ENCODE data around the gene PGLYRP1.

PGLYRP1 gene

GRCh38 chr19:46022431-46023310, at the start of gene PGLYRP1:
Gene PGLYRP1, minus strand, starts transcription at chr19:46023053. Its CDS starts 32 bp downstream, at chr19:46023021.
- DNase-seq (ENCODE audit: low read depth), result no peak

GRCh38 chr19:46069806-46070341, 47.0 kb upstream of the PGLYRP1 start:
- DNase-seq (ENCODE audit: low read depth), result no peak

- no peak for DNase-seq (ENCODE audit: low read depth)
Measured at GRCh38 chr19:46068345-46069258, 45.7 kb upstream of the PGLYRP1 start.

GRCh38 chr19:46067691-46068090, 44.8 kb upstream of the PGLYRP1 start:
- DNase-seq (ENCODE audit: low read depth), result no peak

GRCh38 chr19:46066471-46066870, 43.6 kb upstream of the PGLYRP1 start:
- no peak for DNase-seq (ENCODE audit: low read depth)

- DNase-seq (ENCODE audit: low read depth), result no peak
Measured at GRCh38 chr19:46065486-46066071, 42.7 kb upstream of the PGLYRP1 start.

- no peak for DNase-seq (ENCODE audit: low read depth)
Measured at GRCh38 chr19:46063201-46063600, 40.3 kb upstream of the PGLYRP1 start.

- no peak for DNase-seq (ENCODE audit: low read depth)
Measured at GRCh38 chr19:46060012-46060411, 37.2 kb upstream of the PGLYRP1 start.

- DNase-seq (ENCODE audit: low read depth), result no peak
Measured at GRCh38 chr19:46058778-46059177, 35.9 kb upstream of the PGLYRP1 start.

- DNase-seq (ENCODE audit: low read depth), result no peak
Measured at GRCh38 chr19:46056536-46056935, 33.7 kb upstream of the PGLYRP1 start.

GRCh38 chr19:46052896-46053295, 30.0 kb upstream of the PGLYRP1 start:
- DNase-seq (ENCODE audit: low read depth), result no peak

GRCh38 chr19:46049597-46049996, 26.7 kb upstream of the PGLYRP1 start:
- no peak for DNase-seq (ENCODE audit: low read depth)

- no peak for DNase-seq (ENCODE audit: low read depth)
Measured at GRCh38 chr19:46043519-46043918, 20.7 kb upstream of the PGLYRP1 start.

- DNase-seq (ENCODE audit: low read depth), result no peak
Measured at GRCh38 chr19:46042252-46042883, 19.5 kb upstream of the PGLYRP1 start.

GRCh38 chr19:46040952-46041500, 18.2 kb upstream of the PGLYRP1 start, which contains the start of gene IGFL4:
Gene IGFL4, minus strand, starts transcription at chr19:46041002. Its CDS starts 40 bp downstream, at chr19:46040962.
- DNase-seq (ENCODE audit: low read depth), result no peak

GRCh38 chr19:46040125-46040524, 17.3 kb upstream of the PGLYRP1 start:
- DNase-seq (ENCODE audit: low read depth), result no peak

- no peak for DNase-seq (ENCODE audit: low read depth)
Measured at GRCh38 chr19:46036744-46037128, 13.9 kb upstream of the PGLYRP1 start.

- no peak for DNase-seq (ENCODE audit: low read depth)
Measured at GRCh38 chr19:46035986-46036743, 13.3 kb upstream of the PGLYRP1 start.

GRCh38 chr19:46035546-46035945, 12.7 kb upstream of the PGLYRP1 start:
- no peak for DNase-seq (ENCODE audit: low read depth)

GRCh38 chr19:46033401-46033800, 10.5 kb upstream of the PGLYRP1 start:
- no peak for DNase-seq (ENCODE audit: low read depth)
